Thoracic aorta (tissue), 2 donors: ENCODE results near the gene DNASE1L1. TPM values are rescaled to one million over a fixed set of nuclear protein-coding genes. Genes with fewer than 3 reads are reported as not detected.

Source experiments
- ATAC-seq: fragments of 150-250 bp; one replicate; pipeline ENCODE4 v1.8.0; 2017; ENCODE audit warnings: low read depth; ENCODE audit not compliant: insufficient number of reproducible peaks, low FRiP score
- DNase-seq: peaks from one replicate; pipeline ENCODE4 v3.0.0-alpha.2; 2020; ENCODE audit warnings: low spot score
- H3K27ac ChIP-seq, 2 donors: fragments of 200-600 bp; sonication (generic); 1 replicate in 1 of 2; 2 replicates in 1 of 2; pipeline ENCODE4 v1.5.1; 2016; ENCODE audit warnings: mild to moderate bottlenecking in 2 of 2, moderate library complexity in 2 of 2
- H3K27me3 ChIP-seq: fragments of 200-600 bp; sonication (generic); replicated peaks from 2 replicates; pipeline ENCODE4 v1.6.0; 2016; ENCODE audit warnings: mild to moderate bottlenecking; ENCODE audit not compliant: insufficient read depth
- H3K36me3 ChIP-seq: fragments of 200-600 bp; sonication (generic); one replicate; pipeline ENCODE4 v1.5.1; 2016
- H3K4me1 ChIP-seq, 2 donors: fragments of 200-600 bp; sonication (generic); 1 replicate in 1 of 2; 2 replicates in 1 of 2; pipeline versions ENCODE4 v1.5.1 to v1.6.0; 2016; ENCODE audit warnings: low read depth in 2 of 2, mild to moderate bottlenecking in 1 of 2; ENCODE audit not compliant: control insufficient read depth in 1 of 2
- H3K4me3 ChIP-seq: fragments of 200-600 bp; sonication (generic); 2 replicates; pipeline ENCODE4 v1.5.1; 2016; ENCODE audit warnings: mild to moderate bottlenecking
- H3K9me3 ChIP-seq: fragments of 200-600 bp; sonication (generic); 2 replicates; pipeline ENCODE4 v1.5.1; 2016
- CTCF ChIP-seq: fragments of 200-600 bp; sonication (generic); IDR thresholded peaks from one replicate; pipeline ENCODE4 v1.5.1; 2019; ENCODE audit warnings: antibody characterized with exemption
- total RNA-seq, 2 donors: library from RNA; depleted of rRNA; stranded (reverse); fragments of >200 nt; gene quantifications; one replicate each; pipeline versions ENCODE4 v1.1.0 to v1.2.3, GENCODE V29; 2016

Gene DNASE1L1
- total RNA-seq, 2 donors from 2014 or later: 39.9 to 41.8 TPM

- Histone ChIP-seq H3K36me3 (peaks cover 55% of the 10 kb centered on the region), H3K4me3 (peak overlapping the region; percentile 83), H3K27ac (peak overlapping the region; percentile 92 to 97), H3K4me1 (peaks cover 11 to 45% of the 10 kb centered on the region in 2 donors), H3K27me3 (no peaks in the 10 kb centered on the region), H3K9me3 (no peaks in the 10 kb centered on the region)
- TF ChIP-seq CTCF: no peak
- DNase-seq (peak; percentile 67), ATAC-seq (peak; percentile 21)
These were observed 40.2 kb downstream of the DNASE1L1 start for GRCh38 chrX:154368630-154369448.

GRCh38 chrX:154367474-154368308 is 41.4 kb downstream of the DNASE1L1 start:
- Histone ChIP-seq H3K9me3 (no peaks in the 10 kb centered on the region), H3K36me3 (peaks cover 61% of the 10 kb centered on the region), H3K4me1 (peaks cover 11 to 45% of the 10 kb centered on the region in 2 donors), H3K27me3 (no peaks in the 10 kb centered on the region), H3K27ac (peak overlapping the region; percentile 92 to 97), H3K4me3 (peak overlapping the region; percentile 83)
- TF ChIP-seq CTCF: no peak
- DNase-seq (no peak), ATAC-seq (no peak)

GRCh38 chrX:154366666-154367055 is 42.4 kb downstream of the DNASE1L1 start:
- Histone ChIP-seq H3K4me1 (peaks cover 11 to 50% of the 10 kb centered on the region in 2 donors), H3K9me3 (no peaks in the 10 kb centered on the region), H3K27ac (peak overlapping the region; percentile 92 to 97), H3K36me3 (peaks cover 71% of the 10 kb centered on the region), H3K27me3 (no peaks in the 10 kb centered on the region), H3K4me3 (peak overlapping the region; percentile 83)
- TF ChIP-seq CTCF: no peak
- DNase-seq (no peak), ATAC-seq (no peak)

GRCh38 chrX:154365997-154366665 is 42.9 kb downstream of the DNASE1L1 start:
- no peaks in the 10 kb centered on the region for H3K27me3 ChIP-seq
- no peak for ATAC-seq
- no peak for DNase-seq
- TF ChIP-seq CTCF: no peak
- no peaks in the 10 kb centered on the region for H3K9me3 ChIP-seq
- peaks cover 77% of the 10 kb centered on the region for H3K36me3 ChIP-seq
- H3K4me3 ChIP-seq: peak overlapping the region; percentile 83
- peak overlapping the region; percentile 92 to 97 for H3K27ac ChIP-seq
- peaks cover 11 to 55% of the 10 kb centered on the region in 2 donors for H3K4me1 ChIP-seq
